Activated CD8-positive, alpha-beta memory T cell treated with anti-CD3 and anti-CD28 coated beads for 48 hours (primary cell): ENCODE results near the gene INPP4B.
"Not testable (repeated sequence)": the region's sequence is repeated elsewhere in the genome, so short reads cannot be mapped to it uniquely, and the experiment has no call there.

Source experiments
- DNase-seq, 3 experiments: peaks; one replicate each; pipeline ENCODE4 v3.0.0-alpha.2; 2020; ENCODE audit warnings: low read depth in 2 of 3, low spot score in 2 of 3

The INPP4B gene

GRCh38 chr4:142098900-142099545, 747.1 kb downstream of the INPP4B start:
- no peak for DNase-seq

- DNase-seq: no peak
These were observed 747.7 kb downstream of the INPP4B start for GRCh38 chr4:142098380-142098779.

- no peak for DNase-seq
These were observed 749.1 kb downstream of the INPP4B start for GRCh38 chr4:142097015-142097414.

GRCh38 chr4:142095886-142096605, 750.1 kb downstream of the INPP4B start:
- DNase-seq: no peak

GRCh38 chr4:142092941-142093340, 753.2 kb downstream of the INPP4B start:
- DNase-seq: no peak

GRCh38 chr4:142091691-142092182, 754.4 kb downstream of the INPP4B start:
- DNase-seq: no peak

GRCh38 chr4:142091085-142091513, 755.0 kb downstream of the INPP4B start:
- no peak for DNase-seq

- no peak for DNase-seq
These were observed 757.2 kb downstream of the INPP4B start for GRCh38 chr4:142088906-142089305.

GRCh38 chr4:142085513-142086292, 760.4 kb downstream of the INPP4B start:
- no peak for DNase-seq

GRCh38 chr4:142083264-142083663, 762.8 kb downstream of the INPP4B start:
- no peak for DNase-seq

GRCh38 chr4:142081025-142081424, 765.1 kb downstream of the INPP4B start:
- DNase-seq: no peak

GRCh38 chr4:142079959-142080358, 766.1 kb downstream of the INPP4B start:
- DNase-seq: no peak

- no peak for DNase-seq
These were observed 769.1 kb downstream of the INPP4B start for GRCh38 chr4:142077048-142077447.

- DNase-seq: not testable (repeated sequence)
These were observed 777.8 kb downstream of the INPP4B start for GRCh38 chr4:142068304-142068703.

- DNase-seq: not testable (repeated sequence)
These were observed 779.5 kb downstream of the INPP4B start for GRCh38 chr4:142066562-142066961.

- no peak for DNase-seq
These were observed 780.9 kb downstream of the INPP4B start for GRCh38 chr4:142065086-142065647.

- no peak for DNase-seq
These were observed 781.9 kb downstream of the INPP4B start for GRCh38 chr4:142064181-142064580.

- no peak for DNase-seq
These were observed 800.1 kb downstream of the INPP4B start for GRCh38 chr4:142045996-142046395.

- no peak for DNase-seq
These were observed 801.8 kb downstream of the INPP4B start for GRCh38 chr4:142044271-142044670.

GRCh38 chr4:142043509-142043908, 802.6 kb downstream of the INPP4B start:
- no peak for DNase-seq

- no peak for DNase-seq
These were observed 804.3 kb downstream of the INPP4B start for GRCh38 chr4:142041788-142042187.
